Measurements from ENCODE around the gene ITPKC.
"Not testable (repeated sequence)": the region's sequence is repeated elsewhere in the genome, so short reads cannot be mapped to it uniquely, and the experiment has no call there.

The ITPKC gene

DNA sequence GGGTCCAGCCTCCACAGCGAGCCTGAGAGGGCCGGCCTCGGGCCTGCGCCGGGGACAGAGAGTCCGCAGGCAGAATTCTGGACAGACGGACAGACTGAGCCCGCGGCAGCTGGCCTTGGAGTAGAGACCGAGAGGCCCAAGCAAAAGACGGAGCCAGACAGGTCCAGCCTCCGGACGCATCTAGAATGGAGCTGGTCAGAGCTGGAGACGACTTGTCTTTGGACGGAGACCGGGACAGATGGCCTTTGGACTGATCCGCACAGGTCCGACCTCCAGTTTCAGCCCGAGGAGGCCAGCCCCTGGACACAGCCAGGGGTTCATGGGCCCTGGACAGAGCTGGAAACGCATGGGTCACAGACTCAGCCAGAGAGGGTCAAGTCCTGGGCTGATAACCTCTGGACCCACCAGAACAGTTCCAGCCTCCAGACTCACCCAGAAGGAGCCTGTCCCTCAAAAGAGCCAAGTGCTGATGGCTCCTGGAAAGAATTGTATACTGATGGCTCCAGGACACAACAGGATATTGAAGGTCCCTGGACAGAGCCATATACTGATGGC lies 490 bp downstream of the ITPKC start:
- DNase-seq (ENCODE audit: low read depth), result peak; percentile 18

DNA sequence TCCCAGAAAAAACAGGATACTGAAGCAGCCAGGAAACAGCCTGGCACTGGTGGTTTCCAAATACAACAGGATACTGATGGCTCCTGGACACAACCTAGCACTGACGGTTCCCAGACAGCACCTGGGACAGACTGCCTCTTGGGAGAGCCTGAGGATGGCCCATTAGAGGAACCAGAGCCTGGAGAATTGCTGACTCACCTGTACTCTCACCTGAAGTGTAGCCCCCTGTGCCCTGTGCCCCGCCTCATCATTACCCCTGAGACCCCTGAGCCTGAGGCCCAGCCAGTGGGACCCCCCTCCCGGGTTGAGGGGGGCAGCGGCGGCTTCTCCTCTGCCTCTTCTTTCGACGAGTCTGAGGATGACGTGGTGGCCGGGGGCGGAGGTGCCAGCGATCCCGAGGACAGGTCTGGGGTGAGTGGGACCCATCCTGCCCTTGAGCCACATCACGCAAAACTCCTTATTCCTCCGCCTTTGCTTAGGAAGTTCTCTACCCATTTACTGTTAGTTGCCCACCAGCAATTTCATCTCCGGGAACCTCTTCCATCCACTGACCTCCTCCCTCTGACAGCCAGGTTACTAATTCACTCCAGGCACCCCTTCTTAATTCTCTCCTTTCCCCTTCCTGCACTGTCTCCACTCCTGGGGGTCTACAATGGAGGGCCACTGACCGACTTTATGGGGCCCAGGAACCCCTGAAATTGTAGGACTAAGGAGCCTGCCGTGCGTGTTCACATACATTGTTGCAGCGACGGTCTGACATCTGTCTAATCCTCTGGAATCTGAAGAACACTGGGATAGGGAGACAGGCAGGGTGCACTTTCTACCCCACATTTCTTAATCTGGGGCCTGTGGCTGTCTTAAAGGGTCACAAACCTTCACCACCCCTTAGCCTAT lies 1.2 kb downstream of the ITPKC start:
- DNase-seq (ENCODE audit: low read depth), result no peak

DNA sequence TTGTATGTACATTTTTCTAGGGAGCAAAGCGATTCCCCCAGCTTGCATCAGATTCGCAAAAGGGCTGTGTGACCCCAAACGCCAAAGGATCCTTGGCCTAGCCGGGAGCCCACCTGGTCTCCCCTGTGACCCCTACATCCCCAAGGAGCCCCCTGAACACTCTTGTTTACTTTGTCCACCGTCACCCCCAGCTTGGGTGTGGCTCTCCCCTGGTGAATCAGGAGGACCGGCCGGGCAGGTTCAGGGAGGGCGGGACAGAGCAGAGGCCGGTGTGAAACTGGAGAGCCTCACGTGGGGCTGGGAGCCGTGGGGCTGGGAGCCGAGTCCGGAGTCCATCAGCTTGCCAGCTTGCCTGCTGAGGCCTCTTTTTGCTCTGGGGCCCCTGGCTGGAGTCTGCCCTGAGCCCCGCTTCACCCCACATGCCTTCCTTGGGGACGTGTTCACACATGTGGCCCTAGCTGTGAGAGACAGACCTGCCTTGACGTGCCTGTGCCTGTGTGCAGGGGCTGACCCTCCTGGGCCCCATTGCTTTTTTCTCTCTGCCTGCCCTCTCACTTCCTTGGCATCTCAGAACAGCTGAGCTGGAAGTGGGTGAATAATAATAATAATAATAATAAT lies 2.0 kb downstream of the ITPKC start:
- peak; percentile 12 for DNase-seq (ENCODE audit: low read depth)

DNA sequence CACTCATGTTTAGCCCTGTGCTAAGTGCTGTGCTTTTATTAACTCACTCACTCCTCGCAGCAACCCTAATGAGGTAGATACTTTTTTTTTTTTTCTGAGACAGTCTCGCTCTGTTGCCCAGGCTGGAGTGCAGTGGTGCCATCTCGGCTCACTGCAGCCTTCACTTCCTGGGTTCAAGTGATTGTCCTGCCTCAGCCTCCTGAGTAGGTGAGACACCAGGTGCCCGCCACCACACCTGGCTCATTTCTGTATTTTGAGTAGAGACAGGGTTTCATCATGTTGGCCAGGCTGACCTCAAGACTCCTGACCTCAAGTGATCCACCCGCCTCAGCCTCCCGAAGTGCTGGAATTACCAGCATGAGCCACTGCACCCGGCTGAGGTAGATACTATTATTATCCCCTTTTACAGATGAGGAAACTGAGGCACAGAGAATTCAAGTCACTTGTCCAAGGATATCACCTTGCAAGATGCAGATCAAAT lies 2.5 kb downstream of the ITPKC start:
- DNase-seq (ENCODE audit: low read depth), result no peak

DNA sequence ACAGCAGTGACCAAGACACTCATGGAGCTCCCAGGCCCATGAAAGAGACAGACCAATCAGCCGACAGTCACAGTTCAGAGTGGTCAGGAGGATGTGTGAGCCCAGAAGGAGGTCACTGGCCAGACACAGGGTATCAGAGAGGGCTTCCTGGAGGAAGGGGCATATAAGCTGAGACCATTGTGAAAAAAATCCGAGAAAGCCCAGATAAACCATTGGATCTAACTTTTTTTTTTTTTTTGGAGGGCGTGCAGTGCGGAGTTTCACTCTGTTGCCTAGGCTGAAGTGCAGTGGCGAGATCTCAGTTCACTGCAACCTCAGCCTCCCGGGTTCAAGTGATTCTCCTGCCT lies 4.2 kb downstream of the ITPKC start:
- no peak for DNase-seq (ENCODE audit: low read depth)

DNA sequence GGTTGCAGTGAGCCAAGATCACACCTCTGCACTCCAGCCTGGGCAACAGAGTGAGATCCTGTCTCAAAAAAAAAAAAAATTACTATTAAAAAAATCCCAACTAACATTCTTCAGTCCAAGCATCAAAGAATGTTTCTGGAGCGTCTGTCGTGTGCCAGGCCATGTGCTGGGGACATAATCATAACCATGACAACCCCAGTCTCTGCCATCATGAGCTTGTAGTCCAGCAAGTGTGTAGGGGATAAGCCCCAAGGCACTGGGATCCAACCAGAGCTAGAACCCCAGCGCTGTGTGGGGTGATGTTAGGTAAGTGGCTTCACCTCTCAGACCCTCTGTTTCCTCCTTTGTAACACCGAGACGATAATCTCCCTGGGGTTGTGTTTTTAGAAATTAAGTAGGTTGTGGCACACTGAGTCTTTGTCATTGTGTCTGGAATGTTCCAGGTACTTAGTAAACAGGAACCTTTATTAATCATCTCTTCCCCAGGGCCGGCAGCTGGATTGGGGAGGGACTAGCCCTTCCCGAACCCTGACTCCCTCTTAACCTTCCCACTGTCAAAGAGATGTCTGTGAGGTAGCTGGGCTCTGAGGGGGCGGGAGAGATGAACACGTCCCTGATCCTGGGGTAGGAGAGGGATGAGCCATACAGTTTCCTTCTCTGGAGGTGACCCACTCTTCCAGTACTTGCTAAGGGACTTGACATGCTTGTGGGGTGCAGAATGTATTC lies 5.2 kb downstream of the ITPKC start:
- no peak for DNase-seq (ENCODE audit: low read depth)

DNA sequence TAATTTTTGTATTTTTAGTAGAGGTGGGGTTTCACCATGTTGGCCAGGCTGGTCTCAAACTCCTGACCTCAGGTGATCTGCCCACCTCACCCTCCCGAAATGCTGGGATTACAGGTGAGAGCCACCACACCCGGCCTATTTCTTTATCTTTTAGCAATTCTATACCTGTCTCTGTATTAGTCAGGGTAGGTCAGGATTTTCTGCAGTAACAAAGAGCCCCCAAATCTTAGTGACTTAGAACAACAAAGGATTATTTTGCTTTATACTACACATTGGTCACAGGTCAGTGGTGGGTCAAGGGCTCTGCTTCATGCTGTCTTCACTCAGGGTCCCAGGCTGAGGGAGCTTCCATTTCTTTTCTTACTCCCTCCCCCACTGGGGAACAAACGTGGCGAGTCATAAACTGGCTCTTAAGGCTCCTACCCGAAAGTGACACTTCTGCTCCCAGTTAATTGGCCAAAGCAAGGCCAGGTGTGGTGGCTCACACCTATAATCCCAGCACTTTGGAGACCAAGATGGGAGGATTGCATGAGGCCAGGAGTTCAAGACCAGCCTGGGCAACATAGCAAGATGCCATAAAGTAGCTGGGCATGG lies 6.8 kb downstream of the ITPKC start:
- DNase-seq (ENCODE audit: low read depth), result no peak

DNA sequence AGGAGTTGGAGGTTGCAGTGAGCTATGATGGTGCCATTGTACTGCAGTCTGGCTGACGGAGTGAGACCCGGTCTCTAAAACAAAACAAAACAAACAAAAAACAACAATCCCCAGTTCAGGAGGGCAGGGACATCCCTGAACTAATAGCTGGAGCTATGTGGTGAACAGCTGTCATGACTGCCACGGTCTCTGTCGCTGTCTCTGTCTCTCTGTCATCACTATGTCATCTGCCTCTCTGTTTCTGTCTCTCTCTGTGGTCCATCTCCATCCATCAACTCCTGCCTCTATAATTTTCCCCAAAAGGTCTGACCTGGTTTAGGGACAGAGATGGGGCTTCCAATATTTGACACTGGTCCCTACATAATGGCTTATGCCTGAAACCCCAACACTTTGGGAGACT lies 7.4 kb downstream of the ITPKC start:
- no peak for DNase-seq (ENCODE audit: low read depth)

DNA sequence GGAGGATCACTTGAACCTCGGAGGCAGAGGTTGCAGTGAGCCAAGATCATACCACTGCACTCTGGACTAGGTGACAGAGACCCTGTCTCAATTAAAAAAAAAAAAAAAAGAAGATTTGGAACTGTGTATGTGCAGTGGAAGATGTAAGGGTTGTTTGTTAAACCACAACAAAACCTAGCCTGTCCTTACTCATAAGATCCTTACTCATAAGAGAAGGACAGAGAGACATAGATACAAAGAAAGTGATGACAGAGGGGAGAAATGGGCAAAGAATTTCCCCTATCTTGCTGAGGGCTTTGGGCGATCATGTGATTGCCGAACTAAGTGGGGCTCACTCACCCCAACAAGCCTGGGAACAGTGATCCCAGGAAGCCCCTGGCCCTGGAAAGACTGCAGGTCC lies 7.9 kb downstream of the ITPKC start:
- no peak for DNase-seq (ENCODE audit: low read depth)

DNA sequence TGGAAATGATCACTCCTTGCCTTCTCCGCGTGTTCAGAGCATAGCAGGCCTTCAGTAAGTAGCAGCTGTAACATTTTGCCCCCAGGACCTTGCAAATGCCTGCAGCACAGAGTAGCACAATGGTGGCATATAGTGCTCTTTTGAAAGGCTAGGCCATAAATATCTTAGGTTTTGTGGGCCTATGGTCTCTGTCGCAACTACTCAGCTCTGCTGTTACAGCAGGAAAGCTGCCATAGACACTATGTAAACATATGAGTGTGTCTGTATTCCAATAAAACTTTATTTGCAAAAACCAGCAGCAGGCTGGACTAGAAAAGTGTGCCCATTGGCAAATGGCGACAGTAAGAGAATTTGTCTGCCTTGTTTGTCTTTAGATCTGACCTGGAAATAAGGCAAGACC lies 9.4 kb downstream of the ITPKC start:
- no peak for DNase-seq (ENCODE audit: low read depth)

DNA sequence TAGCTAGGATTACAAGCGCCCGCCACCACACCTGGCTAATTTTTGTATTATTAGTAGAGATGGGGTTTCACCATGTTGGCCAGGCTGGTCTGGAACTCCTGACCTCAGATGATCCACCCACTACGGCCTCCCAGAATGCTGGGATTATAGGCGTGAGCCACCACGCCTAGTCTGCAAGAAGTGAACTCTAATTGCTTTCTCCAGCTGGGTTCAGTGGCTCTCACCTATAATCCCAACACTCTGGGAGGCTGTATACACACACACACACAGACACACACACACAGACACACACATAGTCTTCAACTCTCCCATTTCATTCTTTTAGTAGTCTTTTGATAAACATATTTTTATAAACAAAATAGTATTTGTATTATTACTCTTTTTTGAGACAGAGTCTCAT lies 13.2 kb downstream of the ITPKC start:
- not testable (repeated sequence) for DNase-seq (ENCODE audit: low read depth)

DNA sequence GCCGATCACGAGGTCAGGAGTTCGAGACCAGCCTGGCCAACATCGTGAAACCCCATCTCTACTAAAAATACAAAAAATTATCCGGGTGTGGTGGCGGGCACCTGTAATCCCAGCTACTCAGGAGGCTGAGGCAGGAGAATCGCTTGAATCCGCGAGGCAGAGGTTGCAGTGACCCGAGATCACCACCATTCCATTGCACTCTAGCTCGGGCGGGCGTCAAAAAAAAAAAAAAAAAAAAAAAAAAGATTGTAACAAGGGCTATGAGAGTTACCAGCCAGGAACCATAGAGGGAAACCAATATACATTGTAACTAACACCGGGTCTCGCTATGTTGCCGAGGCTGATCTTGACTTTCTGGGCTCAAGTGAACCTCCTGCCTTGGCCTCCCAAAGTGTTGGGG lies 15.4 kb downstream of the ITPKC start:
- not testable (repeated sequence) for DNase-seq (ENCODE audit: low read depth)

DNA sequence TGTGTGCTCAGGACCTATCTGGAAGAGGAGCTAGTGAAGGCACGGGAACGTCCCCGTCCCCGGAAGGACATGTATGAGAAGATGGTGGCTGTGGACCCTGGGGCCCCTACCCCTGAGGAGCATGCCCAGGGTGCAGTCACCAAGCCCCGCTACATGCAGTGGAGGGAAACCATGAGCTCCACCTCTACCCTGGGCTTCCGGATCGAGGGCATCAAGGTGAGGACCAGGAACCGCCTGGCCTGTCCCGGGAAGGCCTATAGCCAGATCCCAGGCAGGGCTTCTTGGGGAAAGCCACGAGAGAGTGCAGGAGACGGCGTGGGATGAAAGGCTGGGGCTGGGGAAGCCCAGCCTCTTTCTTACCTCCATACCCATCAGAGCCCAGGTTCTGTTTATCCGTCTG lies 16.2 kb downstream of the ITPKC start:
- DNase-seq (ENCODE audit: low read depth), result no peak

DNA sequence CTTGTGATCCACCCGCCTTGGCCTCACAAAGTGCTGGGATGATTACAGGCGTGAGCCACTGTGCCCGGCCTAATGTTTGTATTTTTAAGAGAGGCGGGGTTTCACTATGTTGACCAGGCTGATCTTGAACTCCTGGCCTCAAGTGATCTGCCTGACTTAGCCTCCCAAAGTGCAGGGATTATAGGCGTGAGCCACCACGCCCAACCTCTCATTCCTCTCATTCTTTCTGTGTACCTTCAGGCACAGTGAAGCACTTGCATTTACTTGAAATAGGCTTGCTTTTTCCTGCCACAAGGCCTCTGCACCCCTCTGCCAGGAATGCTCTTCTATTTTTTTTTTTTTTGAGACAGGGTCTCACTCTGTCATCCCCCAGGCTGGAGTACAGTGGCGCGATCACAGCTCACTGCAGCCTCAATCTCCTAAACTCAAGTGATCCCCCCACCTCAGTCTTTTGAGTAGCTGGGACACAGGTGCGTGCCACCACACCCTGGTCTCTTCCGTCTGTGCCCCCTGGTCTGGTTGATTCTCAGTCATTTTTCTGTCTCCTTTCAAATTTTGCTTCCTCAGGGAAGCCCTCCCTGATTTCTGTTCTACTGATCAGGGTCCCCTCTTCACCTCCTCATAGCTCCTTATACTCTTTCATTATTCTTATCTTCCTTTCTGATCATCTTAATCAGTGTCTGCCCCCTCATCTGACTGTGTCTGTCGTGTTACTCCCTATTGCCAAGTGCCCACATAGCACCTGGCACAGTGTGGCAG lies 18.3 kb downstream of the ITPKC start:
- DNase-seq (ENCODE audit: low read depth), result no peak

DNA sequence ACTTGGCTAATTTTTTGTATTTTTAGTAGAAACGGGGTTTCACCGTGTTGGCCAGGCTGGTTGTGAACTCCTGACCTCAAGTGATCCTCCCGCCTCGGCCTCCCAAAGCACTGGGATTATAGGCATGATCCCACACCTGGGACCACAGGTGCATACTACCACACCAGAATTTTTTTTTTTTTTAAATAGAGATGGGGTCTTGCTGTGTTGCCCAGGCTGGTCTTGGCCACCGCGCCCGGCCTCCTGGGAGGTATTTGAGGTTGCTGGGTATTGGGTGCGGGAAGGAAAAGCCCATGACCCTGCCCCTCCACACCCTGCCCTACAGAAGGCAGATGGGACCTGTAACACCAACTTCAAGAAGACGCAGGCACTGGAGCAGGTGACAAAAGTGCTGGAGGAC lies 19.7 kb downstream of the ITPKC start:
- no peak for DNase-seq (ENCODE audit: low read depth)

DNA sequence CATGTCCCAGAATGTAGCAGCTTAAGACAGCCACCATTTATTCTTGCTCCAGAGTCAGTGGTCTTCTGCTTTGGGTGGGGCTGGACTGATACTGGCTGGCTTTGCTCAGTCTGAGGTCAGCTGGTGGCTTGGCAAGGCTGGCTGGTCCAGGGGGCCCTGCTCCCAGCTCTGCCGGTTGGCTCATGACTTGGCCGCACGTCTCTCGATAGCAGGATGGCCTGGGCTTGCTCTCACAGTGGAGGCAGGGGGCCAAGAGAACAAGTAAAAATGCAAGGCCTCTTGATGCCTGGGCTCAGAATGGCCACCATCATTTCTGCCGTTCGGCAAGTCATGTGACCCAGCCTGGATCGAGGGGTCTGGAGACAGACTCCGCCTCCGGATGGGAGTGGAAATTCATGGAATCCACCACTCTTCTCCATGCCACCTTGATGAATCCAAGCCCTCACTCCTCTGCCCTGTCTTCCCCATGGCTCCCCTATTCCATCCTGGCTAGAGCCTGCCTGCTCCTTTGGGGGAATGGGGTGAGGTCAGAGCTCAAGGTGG lies 20.3 kb downstream of the ITPKC start:
- DNase-seq (ENCODE audit: low read depth), result no peak

DNA sequence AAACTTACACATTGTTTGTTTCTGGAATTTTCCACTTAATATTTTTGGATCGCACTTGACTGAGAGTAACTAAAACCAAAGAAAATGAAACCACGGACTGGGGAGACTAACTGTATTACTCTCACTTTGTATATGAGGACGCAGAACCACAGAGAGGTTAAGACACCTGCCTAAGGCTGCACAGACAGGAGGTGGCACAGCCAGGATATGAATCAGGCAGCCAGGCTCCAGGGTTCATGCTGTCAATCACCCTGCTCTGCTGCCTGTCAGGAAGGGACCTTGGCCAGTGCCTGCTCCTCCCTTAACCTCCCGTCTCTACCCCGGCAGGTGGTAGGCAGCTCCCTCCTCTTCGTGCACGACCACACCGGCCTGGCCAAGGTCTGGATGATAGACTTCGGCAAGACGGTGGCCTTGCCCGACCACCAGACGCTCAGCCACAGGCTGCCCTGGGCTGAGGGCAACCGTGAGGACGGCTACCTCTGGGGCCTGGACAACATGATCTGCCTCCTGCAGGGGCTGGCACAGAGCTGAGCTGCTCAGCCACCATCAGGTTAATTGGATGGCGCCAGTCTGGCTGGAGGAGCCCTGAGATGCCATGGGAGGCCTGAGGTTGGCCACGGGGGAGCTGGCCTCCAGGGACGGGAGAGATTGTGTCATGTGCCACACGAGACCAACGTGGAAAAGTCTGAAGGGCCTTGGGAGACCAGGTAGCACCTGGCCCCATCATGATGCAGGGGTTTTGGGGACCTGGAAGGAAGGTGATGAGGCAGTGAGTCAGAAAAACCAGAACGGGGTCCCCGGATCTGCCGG lies 22.3 kb downstream of the ITPKC start:
- no peak for DNase-seq (ENCODE audit: low read depth)

DNA sequence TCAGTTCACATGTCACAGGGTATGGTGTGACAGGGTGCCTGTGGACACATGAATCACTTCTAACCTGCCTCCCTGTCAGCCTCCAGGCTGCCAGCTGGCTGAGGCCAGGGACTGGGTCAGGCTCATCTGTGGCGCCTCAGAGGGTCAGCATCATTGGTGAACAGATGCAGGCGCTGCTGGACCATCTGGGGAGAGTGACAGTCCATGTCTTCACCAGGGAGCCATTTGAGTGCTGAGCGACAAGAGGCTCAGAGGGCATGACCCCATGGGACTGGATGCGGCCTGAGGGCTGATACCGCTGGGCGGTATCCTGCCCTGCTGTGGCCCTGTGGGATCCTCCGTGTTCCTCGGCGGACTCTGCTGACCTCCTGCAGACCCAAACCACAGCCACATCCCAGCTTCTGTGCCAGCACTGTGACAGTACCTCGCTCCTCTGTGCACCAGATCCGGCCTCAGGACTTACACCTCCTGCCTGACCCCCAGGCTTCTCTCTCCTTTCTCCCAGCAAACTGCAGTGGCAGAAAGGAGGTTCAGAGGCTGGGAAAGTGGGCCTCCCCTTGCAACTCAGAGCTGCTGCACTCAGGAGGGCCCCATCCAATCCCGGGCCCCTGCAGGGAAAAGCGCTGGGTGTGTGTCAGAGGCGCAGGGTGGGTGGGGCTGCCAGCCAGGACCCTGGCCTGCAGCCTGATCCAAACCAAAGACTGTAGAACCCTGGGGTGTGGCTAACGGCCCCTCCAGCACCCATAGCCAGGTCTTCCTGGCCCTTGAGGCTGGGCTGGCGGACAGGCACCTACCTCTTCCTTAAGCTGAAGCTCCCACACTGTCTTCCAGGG lies 23.2 kb downstream of the ITPKC start:
- DNase-seq (ENCODE audit: low read depth), result no peak

DNA sequence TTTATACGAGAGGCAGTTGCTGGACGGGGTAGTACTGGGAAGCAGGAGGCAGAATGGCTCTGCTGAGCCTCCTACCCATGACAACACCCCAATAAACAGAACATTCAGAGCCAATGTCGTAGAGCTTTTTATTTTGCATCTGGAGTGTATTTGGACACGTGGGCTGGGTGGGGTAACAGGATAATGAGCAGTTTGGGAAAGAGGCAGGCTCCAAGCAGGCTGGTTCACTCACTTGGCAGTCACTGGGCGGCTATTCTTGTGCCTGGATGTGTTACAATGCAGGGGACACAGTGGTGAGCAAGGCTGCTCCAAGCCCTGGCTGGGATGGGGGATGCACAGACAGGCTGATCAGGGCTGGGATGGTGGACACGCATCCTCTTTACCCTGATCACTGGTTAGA lies 23.8 kb downstream of the ITPKC start:
- peak; percentile 68 for DNase-seq (ENCODE audit: low read depth)

Data from fibroblast of the conjunctiva (primary cell).